Parathyroid adenoma (tissue), 2 donors: ENCODE data around the gene ZPBP2.

Source experiments
- H2AFZ ChIP-seq: fragments of 300-600 bp; sonication (generic); one replicate; pipeline ENCODE4 v1.7.0; 2017; ENCODE audit warnings: antibody characterized with exemption, mild to moderate bottlenecking
- H3K27ac ChIP-seq: fragments of 300-600 bp; sonication (generic); one replicate; pipeline ENCODE4 v1.7.0; 2017
- H3K27me3 ChIP-seq: fragments of 300-600 bp; sonication (generic); one replicate; pipeline ENCODE4 v1.7.0; 2017; ENCODE audit warnings: low read length; ENCODE audit not compliant: control insufficient read depth, insufficient read depth
- H3K36me3 ChIP-seq: fragments of 300-600 bp; sonication (generic); one replicate; pipeline ENCODE4 v1.7.0; 2017; ENCODE audit warnings: low read length; ENCODE audit not compliant: control insufficient read depth, insufficient read depth
- H3K4me1 ChIP-seq: fragments of 300-600 bp; sonication (generic); one replicate; pipeline ENCODE4 v1.7.0; 2017; ENCODE audit warnings: control low read depth
- H3K4me2 ChIP-seq: fragments of 300-600 bp; sonication (generic); one replicate; pipeline ENCODE4 v1.7.0; 2017; ENCODE audit warnings: low read length
- H3K4me3 ChIP-seq: fragments of 300-600 bp; sonication (generic); one replicate; pipeline ENCODE4 v1.7.0; 2017; ENCODE audit warnings: low read depth, low read length
- H3K79me2 ChIP-seq: fragments of 300-600 bp; sonication (generic); one replicate; pipeline ENCODE4 v1.7.0; 2017; ENCODE audit warnings: control low read depth
- H3K9ac ChIP-seq: fragments of 300-600 bp; sonication (generic); one replicate; pipeline ENCODE4 v1.7.0; 2017; ENCODE audit warnings: mild to moderate bottlenecking
- H3K9me3 ChIP-seq: fragments of 300-600 bp; sonication (generic); one replicate; pipeline ENCODE4 v1.7.0; 2017; ENCODE audit warnings: low read length; ENCODE audit not compliant: control insufficient read depth
- CTCF ChIP-seq: fragments of 300-600 bp; sonication (generic); IDR thresholded peaks from one replicate; pipeline ENCODE4 v1.7.0; 2017; ENCODE audit warnings: antibody characterized with exemption, mild to moderate bottlenecking
- donor health status: primary hyperparathyroidism.

ZPBP2 gene

GRCh38 chr17:39904990-39905288 is 36.9 kb downstream of the ZPBP2 start:
- TF ChIP-seq CTCF, result no peak
- no peak overlapping the region for H3K4me2 ChIP-seq
- no peak overlapping the region for H2AFZ ChIP-seq

GRCh38 chr17:39908789-39909352 is 40.9 kb downstream of the ZPBP2 start:
- no peak for TF ChIP-seq CTCF
- no peaks in the 10 kb centered on the region for H3K4me1 ChIP-seq
- H3K9ac ChIP-seq, result no peak overlapping the region
- no peak overlapping the region for H3K4me2 ChIP-seq
- no peak overlapping the region for H3K4me3 ChIP-seq
- no peak overlapping the region for H3K27ac ChIP-seq
- no peaks in the 10 kb centered on the region for H3K36me3 ChIP-seq
- no peaks in the 10 kb centered on the region for H3K27me3 ChIP-seq
- H3K9me3 ChIP-seq, result no peaks in the 10 kb centered on the region
- no peaks in the 10 kb centered on the region for H3K79me2 ChIP-seq
- no peak overlapping the region for H2AFZ ChIP-seq

More at GRCh38 chr17:39904990-39905288, 36.9 kb downstream of the ZPBP2 start:
- no peaks in the 10 kb centered on the region for H3K9me3 ChIP-seq
- no peaks in the 10 kb centered on the region for H3K27me3 ChIP-seq
- H3K4me3 ChIP-seq, result no peak overlapping the region
- no peak overlapping the region for H3K9ac ChIP-seq
- no peaks in the 10 kb centered on the region for H3K4me1 ChIP-seq
- no peaks in the 10 kb centered on the region for H3K36me3 ChIP-seq
- no peaks in the 10 kb centered on the region for H3K79me2 ChIP-seq
- H3K27ac ChIP-seq, result no peak overlapping the region

DNA sequence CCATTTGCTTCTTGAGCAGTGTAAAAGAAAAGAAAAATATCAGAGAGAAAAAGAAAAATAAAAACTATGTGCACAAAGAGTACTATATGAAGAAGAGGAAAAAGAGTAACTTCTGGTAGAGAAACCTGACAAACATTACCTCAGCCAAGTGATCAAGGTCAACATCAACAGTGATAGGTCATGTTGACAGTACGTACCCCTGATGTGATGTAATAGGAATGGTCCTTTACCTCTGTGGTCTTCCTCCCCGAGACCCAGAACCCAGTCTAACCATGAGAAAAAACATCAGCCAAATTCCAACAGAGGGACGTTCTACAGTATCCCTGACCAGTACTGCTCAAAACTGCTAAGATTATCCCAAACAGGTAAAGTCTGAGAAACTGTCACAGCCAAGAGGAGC is 46.0 kb downstream of the ZPBP2 start:
- Histone ChIP-seq H3K27me3 (no peaks in the 10 kb centered on the region), H3K36me3 (no peaks in the 10 kb centered on the region), H3K9ac (no peak overlapping the region), H3K4me1 (no peaks in the 10 kb centered on the region), H3K4me2 (no peak overlapping the region), H3K4me3 (no peak overlapping the region), H2AFZ (no peak overlapping the region), H3K79me2 (no peaks in the 10 kb centered on the region), H3K9me3 (no peaks in the 10 kb centered on the region), H3K27ac (no peak overlapping the region)
- no peak for TF ChIP-seq CTCF

DNA sequence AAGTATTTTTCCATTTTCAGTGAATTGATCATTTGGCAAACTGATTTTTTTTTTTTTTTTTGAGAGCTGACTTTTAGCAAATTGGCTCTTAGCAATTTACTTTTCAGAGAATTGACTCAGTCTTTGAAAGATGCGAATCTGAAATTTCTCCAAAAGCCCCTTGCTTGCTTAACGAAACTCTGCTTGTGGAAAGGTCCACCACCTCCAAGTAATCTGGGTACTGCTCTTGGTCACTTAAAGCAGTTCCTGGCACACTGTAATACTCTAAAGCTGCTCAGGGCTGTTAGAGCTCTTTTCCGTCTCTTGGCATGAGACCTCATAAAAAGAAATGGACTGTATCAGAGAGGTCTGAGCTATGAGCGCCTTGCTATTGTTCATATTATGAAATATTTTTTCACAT is 47.6 kb downstream of the ZPBP2 start:
- no peaks in the 10 kb centered on the region for H3K27me3 ChIP-seq
- no peaks in the 10 kb centered on the region for H3K9me3 ChIP-seq
- no peak for TF ChIP-seq CTCF
- no peaks in the 10 kb centered on the region for H3K36me3 ChIP-seq
- no peaks in the 10 kb centered on the region for H3K4me1 ChIP-seq
- H3K4me3 ChIP-seq, result no peak overlapping the region
- no peak overlapping the region for H3K27ac ChIP-seq
- no peaks in the 10 kb centered on the region for H3K79me2 ChIP-seq
- no peak overlapping the region for H2AFZ ChIP-seq
- no peak overlapping the region for H3K4me2 ChIP-seq
- no peak overlapping the region for H3K9ac ChIP-seq

- no peak overlapping the region for H2AFZ ChIP-seq
- no peaks in the 10 kb centered on the region for H3K9me3 ChIP-seq
- H3K36me3 ChIP-seq, result no peaks in the 10 kb centered on the region
- H3K4me1 ChIP-seq, result no peaks in the 10 kb centered on the region
- no peak overlapping the region for H3K27ac ChIP-seq
- no peak overlapping the region for H3K4me3 ChIP-seq
- H3K4me2 ChIP-seq, result no peak overlapping the region
- TF ChIP-seq CTCF, result no peak
- no peaks in the 10 kb centered on the region for H3K27me3 ChIP-seq
- H3K9ac ChIP-seq, result no peak overlapping the region
- no peaks in the 10 kb centered on the region for H3K79me2 ChIP-seq
Observed at GRCh38 chr17:39916918-39917317, 48.9 kb downstream of the ZPBP2 start.
